Activated CD4-positive, CD25-positive, alpha-beta regulatory T cell treated with anti-CD3 and anti-CD28 coated beads, Interleukin-2, amount 50 U/mL, for 72 hours (primary cell): ENCODE results near the gene AVPR1B.
"Not testable (repeated sequence)": the region's sequence is repeated elsewhere in the genome, so short reads cannot be mapped to it uniquely, and the experiment has no call there.

Experiments
- DNase-seq: peaks from one replicate; pipeline ENCODE4 v3.0.0; 2021

Gene AVPR1B

DNA sequence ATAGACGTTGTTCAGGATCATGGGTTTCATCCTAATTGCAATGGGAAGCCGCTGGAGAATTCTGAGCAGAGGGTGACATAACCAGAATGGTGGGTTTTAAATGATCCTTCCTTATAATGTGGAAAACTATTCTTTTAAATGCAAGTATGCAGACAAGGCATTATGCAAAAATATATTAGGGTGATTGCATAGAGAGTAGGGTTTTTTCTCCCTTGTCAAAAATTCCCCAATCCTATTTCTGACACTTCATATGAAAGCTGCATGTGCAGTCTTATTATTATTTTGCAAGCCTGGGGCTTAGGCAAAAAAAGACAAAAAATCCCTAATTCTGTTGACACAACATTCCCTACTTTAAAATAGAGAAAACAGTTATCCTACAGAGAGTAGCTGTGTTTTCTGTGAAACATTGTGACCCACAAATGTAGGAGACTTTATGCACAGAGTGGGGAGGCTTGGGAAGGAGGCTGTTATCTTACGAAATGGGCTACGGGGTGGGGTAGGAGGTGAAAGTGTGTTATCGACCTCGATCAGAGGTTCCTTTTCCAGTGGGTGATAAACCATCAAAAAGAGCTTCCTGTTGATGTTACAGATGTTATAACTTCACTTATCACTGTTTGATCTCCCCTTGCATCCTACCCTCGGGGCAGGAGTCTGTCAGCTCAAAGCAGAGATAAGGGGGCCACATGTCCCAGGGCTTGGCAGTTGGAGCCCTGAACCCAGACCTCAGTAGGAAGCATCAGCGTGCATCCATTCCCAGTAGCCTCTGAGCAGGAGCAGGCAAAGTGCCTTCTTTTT is 37.0 kb downstream of the AVPR1B start:
- no peak for DNase-seq

DNA sequence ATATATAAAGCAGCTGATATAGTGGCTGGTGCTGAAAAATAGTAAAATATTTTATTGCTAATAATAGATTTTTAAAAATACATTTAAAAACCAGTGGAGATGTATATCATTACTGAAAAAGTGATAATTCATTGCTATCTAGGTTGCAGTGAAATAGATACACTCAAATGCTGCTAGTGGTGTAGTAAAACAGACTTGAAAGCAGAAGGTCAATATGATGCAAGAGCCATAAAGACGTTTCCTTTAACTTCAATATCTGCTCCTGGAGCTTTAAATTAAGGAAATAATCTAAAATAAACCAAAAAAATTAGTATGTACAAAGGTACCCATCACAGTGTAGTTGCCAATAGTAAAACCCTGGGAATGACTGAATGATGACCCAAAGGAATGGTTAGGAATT is 38.1 kb downstream of the AVPR1B start:
- no peak for DNase-seq

DNA sequence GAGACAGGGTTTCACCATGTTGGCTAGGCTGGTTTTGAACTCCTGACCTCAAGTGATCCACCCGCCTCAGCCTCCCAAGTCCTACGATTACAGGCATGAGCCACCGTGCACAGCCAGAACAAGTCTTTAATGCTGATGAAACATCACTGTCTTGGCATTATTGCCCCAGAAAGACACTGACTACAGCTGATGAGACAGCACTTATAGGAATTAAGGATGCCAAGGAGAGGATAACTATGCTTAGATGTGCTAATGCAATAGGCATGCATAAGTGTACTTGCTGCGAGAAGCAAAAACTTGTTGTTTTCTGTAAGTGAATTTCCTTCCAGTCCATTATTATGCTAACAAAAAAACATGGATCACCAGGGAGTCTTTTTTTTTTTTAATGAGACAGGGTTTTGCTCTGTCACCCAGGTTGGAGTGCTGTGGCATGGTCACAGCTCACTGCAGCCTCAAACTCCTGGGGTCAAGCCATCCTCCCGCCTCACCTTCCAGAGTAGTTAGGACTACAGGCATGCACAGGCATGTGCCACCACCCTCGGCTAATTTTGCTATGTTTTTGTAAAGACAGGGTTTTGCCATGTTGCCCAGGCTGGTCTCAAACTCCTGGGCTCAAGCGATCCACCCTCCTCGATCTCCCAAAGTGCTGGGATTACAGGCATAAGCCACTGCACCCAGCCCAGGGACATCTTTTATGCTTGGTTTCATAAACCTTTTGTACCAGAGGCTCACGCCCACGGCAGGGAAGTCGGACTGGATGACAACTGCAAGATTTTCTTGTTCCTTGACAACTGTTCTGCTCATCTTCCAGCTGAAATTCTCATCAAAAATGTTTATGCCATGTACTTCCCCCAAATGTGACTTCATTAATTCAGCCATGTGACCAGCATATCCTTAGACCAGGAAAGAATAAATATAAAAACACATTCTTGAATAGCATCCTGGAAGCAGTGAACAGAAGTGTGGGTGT is 41.1 kb downstream of the AVPR1B start:
- no peak for DNase-seq

DNA sequence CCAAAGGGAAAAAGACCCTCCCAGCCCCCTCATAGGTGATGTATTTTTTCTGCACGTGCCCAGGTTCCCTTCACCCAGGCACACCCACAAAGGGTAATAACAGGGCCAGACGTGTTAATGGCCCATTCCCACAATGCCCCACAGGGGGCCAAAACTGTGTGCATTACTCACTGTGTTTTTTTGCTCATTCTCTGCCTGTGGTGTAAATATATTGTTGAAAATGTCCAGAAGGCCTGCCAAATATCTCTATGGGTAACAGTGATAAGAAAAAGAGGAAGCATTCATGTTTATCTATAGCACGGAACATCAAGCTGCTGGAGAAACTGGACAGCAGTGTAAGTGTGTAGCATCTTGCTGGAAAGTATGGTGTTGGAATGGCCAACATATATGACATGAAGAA is 42.3 kb downstream of the AVPR1B start:
- DNase-seq: no peak

DNA sequence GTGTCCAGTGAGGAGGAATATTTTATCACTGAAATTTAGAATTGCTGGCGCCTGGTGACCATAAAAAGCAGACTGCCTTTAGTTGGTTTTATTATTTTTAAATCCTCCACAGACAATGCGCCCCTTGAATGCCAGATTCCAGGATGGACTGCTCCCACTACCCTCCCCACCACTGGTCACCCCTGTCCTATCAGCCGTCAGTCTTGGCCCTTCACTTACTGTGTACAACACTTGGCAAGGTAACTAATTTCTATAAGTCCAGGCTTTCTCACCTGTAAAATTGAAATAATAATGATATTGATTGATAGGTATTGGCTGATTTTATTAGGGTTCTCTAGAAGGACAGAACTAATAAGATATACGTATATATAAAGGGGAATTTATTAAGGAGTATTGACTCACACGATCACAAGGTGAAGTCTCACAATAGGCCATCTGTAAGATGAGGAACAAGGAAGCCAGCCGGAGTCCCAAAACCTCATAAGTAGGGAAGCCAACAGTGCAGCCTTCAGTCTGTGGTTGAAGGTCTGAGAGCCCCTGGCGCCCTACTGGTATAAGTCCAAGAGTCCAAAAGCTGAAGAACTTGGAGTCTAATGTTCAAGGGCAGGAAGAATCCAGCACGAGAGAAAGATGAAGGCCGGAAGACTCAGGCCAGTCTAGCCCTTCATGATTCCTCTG is 46.4 kb downstream of the AVPR1B start:
- DNase-seq: no peak

DNA sequence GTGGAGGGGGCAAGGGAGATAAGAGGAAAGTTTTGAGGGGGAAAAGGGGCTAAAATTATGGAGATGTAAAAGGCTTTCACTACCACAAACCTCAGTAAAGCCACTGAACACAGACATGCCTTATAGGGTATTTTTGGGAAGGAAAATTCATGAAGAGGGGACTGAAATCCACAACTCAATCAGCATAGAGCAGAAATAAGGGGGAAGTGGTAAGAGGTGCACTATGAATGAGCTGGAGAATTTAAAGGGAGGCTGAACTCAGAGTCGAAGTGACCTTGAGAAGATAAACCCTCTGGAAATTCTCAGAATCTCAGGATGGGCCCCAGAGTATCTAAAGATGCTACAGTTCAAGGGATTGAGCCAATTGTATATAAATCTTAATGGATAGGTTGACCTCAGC is 48.9 kb downstream of the AVPR1B start:
- DNase-seq: no peak

DNA sequence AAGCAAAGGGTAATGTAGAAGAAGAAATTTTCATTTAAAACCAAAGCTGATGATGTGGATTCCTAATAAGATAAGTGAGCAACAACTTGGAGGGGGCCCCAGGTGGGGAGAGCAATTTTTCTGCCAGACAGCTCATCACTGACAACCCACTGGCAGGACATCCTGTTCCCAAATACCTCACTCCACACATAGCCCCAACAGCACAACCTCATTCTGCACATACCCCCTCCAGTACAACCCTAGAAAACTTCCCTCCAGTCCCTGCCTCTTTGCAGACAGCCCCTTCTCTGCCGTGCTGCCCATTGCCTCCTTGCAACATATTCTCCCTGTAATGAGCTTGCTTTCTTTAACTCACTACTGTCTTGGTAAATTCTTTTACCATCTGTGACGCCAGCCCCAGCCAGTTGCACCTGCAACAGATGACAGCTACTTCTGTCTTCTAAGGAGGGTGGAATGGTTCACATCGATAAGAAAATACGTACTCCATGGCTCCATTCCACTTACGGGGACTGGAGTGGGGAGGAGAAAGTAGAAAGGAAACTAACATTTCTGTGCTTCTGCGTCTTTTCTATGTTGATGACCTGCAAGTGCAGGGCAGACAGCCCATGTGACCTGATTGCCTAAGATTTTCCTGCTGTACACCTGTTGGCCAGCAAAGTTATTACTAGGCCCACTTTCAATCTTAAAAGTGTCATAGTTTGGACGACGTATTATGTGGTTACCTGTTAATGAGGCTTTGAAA is 49.5 kb downstream of the AVPR1B start:
- no peak for DNase-seq

DNA sequence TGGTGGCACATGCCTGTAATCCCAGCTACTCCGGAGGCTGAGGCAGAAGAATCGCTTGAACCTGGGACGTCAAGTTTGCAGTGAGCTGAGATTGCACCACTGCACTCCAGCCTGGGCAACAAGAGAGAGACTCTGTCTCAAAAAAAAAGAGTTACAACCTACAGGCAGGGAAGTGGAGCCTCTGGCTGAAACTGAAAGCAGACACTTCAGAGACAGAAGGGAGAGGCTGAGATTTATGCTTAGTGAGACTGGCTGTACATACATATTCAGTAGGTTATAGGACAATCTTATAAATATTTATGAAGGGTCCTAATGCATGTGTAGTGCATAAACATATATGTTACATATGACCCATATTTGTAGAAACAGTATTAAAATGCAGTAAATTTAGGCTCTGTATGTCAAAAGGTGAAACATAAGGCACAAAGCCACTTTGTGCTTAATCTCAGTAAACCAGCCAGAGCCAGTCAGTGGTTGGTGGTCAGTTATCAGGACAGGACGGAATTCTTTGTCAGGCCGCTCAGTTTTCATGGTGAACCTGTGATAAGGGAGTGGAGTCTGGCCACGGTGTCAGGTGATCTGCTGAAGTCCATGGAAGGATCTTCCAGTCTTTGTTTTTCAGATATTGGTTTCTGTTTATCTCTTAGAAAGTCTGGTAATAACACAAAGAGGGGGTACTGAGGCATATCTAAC is 50.6 kb downstream of the AVPR1B start:
- DNase-seq: no peak

DNA sequence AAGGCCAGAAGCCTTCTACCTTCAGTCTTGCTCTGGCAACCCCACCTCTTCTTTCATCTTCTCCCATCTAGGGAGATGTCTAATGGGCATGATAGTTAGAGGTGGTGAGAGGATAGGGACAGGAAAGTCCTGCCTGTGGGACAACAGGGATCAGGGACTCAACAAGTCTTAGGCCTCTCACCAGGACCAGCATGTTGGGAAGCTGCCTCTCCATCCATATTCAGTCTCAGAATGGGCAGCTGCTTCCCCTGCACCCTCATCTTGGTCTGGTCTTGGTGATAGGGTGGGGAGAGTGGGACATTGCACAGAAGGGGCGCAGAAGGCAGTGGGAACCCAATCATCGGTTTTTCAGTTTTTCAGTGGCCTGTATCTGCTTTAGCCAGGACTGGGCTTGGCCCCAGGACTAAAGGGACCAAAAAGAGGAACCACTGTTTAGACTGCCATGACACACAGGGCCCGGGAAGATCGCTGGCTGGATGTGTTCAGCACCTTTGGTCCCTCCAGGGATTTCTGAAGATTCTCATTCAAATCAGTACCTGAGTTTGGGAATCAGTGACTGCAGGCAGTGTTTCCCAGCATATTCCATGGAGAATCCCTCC is 51.5 kb downstream of the AVPR1B start:
- DNase-seq: no peak

DNA sequence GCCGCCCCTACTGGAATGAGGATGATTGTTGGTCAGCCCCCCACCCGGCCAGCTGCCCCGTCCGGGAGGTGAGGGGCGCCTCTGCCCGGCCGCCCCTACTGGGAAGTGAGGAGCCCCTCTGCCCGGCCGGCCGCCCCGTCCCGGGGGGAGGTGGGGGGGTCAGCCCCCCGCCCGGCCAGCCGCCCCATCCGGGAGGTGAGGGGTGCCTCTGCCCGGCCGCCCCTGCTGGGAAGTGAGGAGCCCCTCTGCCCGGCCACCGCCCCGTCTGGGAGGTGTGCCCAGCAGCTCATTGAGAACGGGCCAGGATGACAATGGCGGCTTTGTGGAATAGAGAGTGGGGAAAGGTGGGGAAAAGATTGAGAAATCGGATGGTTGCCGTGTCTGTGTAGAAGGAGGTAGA is 52.7 kb downstream of the AVPR1B start:
- not testable (repeated sequence) for DNase-seq

DNA sequence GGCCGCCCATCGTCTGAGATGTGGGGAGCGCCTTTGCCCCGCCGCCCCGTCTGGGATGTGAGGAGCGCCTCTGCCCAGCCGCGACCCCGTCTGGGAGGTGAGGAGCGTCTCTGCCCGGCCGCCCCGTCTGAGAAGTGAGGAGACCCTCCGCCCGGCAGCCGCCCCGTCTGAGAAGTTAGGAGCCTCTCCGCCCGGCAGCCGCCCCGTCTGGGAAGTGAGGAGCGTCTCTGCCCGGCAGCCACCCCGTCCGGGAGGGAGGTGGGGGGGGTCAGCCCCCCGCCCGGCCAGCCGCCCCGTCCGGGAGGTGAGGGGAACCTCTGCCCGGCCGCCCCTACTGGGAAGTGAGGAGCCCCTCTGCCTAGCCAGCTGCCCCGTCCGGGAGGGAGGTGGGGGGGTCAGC is 53.2 kb downstream of the AVPR1B start:
- not testable (repeated sequence) for DNase-seq

DNA sequence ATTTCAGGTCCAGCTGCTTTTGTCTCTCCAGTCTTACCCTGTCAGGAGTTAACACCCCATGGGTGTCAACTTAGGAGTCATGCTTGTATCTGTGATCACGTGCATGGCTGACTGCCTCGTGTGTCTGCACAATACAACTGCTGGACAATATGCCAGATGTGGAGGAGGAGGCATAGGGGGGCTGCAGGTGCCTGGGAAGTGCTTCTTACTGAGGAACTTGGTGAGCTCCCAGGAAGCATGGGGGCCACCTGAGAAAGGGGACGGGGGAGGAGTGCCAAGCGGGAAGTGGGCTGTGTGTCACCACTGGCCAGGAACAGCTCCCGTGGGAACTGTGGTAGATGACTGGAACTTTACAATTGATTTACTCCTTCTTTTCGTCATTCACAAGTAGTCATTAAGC is 54.7 kb downstream of the AVPR1B start:
- no peak for DNase-seq

DNA sequence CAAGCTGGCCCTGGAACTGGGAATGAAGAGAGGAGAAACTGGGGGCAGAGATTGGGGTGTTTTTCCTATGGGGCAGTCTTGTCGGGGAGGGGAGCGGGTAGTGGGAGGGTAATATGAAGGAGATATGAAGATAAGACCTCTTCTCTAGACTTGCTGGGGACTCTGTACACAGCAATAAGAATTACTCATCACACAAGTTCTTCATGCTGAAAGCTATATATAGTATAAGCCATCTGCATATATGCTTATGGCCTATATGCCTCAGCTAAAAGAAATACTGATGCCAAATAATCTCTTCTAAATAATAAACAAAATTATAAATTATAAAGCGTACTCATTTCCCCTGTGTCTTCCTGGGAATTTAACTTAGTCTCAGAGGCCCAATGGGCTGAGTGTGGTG is 56.3 kb downstream of the AVPR1B start:
- DNase-seq: no peak
